SK-N-SH treated with all-trans-retinoic acid at 6 μM for 48 hours (cell line): ENCODE data around the gene NFIB.

Experiments used
- ATAC-seq: fragments of 200-7000 bp; cut with Tn5 transposase; 3 replicates; pipeline ENCODE4 v1.9.1; 2020; ENCODE audit warnings: mild to moderate bottlenecking, moderate library complexity
- ARNTL ChIP-seq: fragments of 450-650 bp; formaldehyde crosslinking; IDR thresholded peaks from 2 replicates; pipeline ENCODE4 v1.5.0; 2020; ENCODE audit warnings: low read depth, mild to moderate bottlenecking, moderate library complexity, borderline replicate concordance
- BACH2 ChIP-seq: fragments of 250-450 bp; sonication (Bioruptor Pico); IDR thresholded peaks from 2 replicates; pipeline ENCODE4 v1.9.0; 2021; ENCODE audit warnings: mild to moderate bottlenecking, borderline replicate concordance
- CREB5 ChIP-seq: fragments of 250-450 bp; sonication (Bioruptor Pico); IDR thresholded peaks from 2 replicates; pipeline ENCODE4 v1.5.1; 2020; ENCODE audit warnings: low read depth, mild to moderate bottlenecking, moderate library complexity
- CSRNP3 ChIP-seq: fragments of 250-450 bp; sonication (Bioruptor Pico); IDR thresholded peaks from 2 replicates; pipeline ENCODE4 v1.5.1; 2021; ENCODE audit warnings: mild to moderate bottlenecking, moderate library complexity
- GLIS3 ChIP-seq: fragments of 250-450 bp; sonication (Bioruptor Pico); IDR thresholded peaks from 2 replicates; pipeline ENCODE4 v1.5.0; 2020; ENCODE audit warnings: mild to moderate bottlenecking, moderate library complexity
- OSR1 ChIP-seq: fragments of 250-450 bp; sonication (Bioruptor Pico); IDR thresholded peaks from 2 replicates; pipeline ENCODE4 v1.8.0; 2022; ENCODE audit warnings: moderate library complexity, mild to moderate bottlenecking, inconsistent platforms
- PATZ1 ChIP-seq: fragments of 250-450 bp; sonication (Bioruptor Pico); IDR thresholded peaks from 2 replicates; pipeline ENCODE4 v1.8.0; 2020; ENCODE audit warnings: mild to moderate bottlenecking, moderate library complexity, borderline replicate concordance
- POU6F1 ChIP-seq: fragments of 250-450 bp; sonication (Bioruptor Pico); IDR thresholded peaks from 2 replicates; pipeline ENCODE4 v1.8.0; 2021; ENCODE audit warnings: low read depth, mild to moderate bottlenecking, moderate library complexity, borderline replicate concordance
- PPARA ChIP-seq: fragments of 250-450 bp; sonication (Bioruptor Pico); IDR thresholded peaks from 2 replicates; pipeline ENCODE4 v1.5.0; 2020; ENCODE audit warnings: mild to moderate bottlenecking, borderline replicate concordance
- RARB ChIP-seq: fragments of 250-450 bp; sonication (Bioruptor Pico); IDR thresholded peaks from 2 replicates; pipeline ENCODE4 v1.8.0; 2021; ENCODE audit warnings: mild to moderate bottlenecking, moderate library complexity
- TCF4 ChIP-seq: fragments of 250-450 bp; sonication (Bioruptor Pico); IDR thresholded peaks from 2 replicates; pipeline ENCODE4 v1.8.0; 2021; ENCODE audit warnings: mild to moderate bottlenecking, moderate library complexity, borderline replicate concordance
- TOX ChIP-seq: fragments of 250-450 bp; sonication (Bioruptor Pico); IDR thresholded peaks from 2 replicates; pipeline ENCODE4 v1.8.0; 2021; ENCODE audit warnings: mild to moderate bottlenecking, moderate library complexity, borderline replicate concordance
- TSHZ2 ChIP-seq: fragments of 250-450 bp; sonication (Bioruptor Pico); IDR thresholded peaks from 2 replicates; pipeline ENCODE4 v1.5.0; 2020; ENCODE audit warnings: mild to moderate bottlenecking, moderate library complexity
- ZFP3 ChIP-seq: fragments of 250-450 bp; sonication (Bioruptor Pico); IDR thresholded peaks from 2 replicates; pipeline ENCODE4 v1.5.0; 2020; ENCODE audit warnings: mild to moderate bottlenecking, moderate library complexity
- ZFP30 ChIP-seq: fragments of 450-650 bp; formaldehyde crosslinking; IDR thresholded peaks from 2 replicates; pipeline ENCODE4 v1.5.0; 2022; ENCODE audit warnings: mild to moderate bottlenecking, moderate library complexity
- ZNF565 ChIP-seq: fragments of 450-650 bp; formaldehyde crosslinking; conservative IDR thresholded peaks from 2 replicates; pipeline ENCODE4 v1.5.0; 2020; ENCODE audit warnings: low read depth, mild to moderate bottlenecking, moderate library complexity
- ZNF70 ChIP-seq: fragments of 450-650 bp; formaldehyde crosslinking; IDR thresholded peaks from 2 replicates; pipeline ENCODE4 v1.5.0; 2020; ENCODE audit warnings: mild to moderate bottlenecking, moderate library complexity
- ZNF8 ChIP-seq: fragments of 450-650 bp; formaldehyde crosslinking; IDR thresholded peaks from 2 replicates; pipeline ENCODE4 v1.5.0; 2020; ENCODE audit warnings: mild to moderate bottlenecking, moderate library complexity

The NFIB gene

GRCh38 chr9:14339746-14340145 lies 25.8 kb upstream of the NFIB start (continued):
- TF ChIP-seq CSRNP3 (CRISPR knock-in tag), result no peak

GRCh38 chr9:14337615-14338014 lies 23.7 kb upstream of the NFIB start:
- TF ChIP-seq PATZ1 (CRISPR knock-in tag) (no peak), TOX (CRISPR knock-in tag) (no peak), PPARA (CRISPR knock-in tag) (no peak), ZNF8 (CRISPR knock-in tag) (no peak), TSHZ2 (CRISPR knock-in tag) (no peak), CREB5 (CRISPR knock-in tag) (no peak), GLIS3 (CRISPR knock-in tag) (no peak), ZNF70 (CRISPR knock-in tag) (no peak), ZNF565 (CRISPR knock-in tag) (no peak), ARNTL (CRISPR knock-in tag) (no peak), ZFP30 (no peak), ZFP3 (CRISPR knock-in tag) (no peak), OSR1 (no peak), BACH2 (CRISPR knock-in tag) (no peak), POU6F1 (no peak)
- no peak for ATAC-seq

GRCh38 chr9:14336244-14336643 lies 22.3 kb upstream of the NFIB start:
- ATAC-seq, result no peak

More at GRCh38 chr9:14336244-14336643, 22.3 kb upstream of the NFIB start:
- no peak for TF ChIP-seq ZFP3 (CRISPR knock-in tag)
- TF ChIP-seq ZNF565 (CRISPR knock-in tag), result no peak
- TF ChIP-seq PPARA (CRISPR knock-in tag), result no peak
- TF ChIP-seq RARB, result no peak
- no peak for TF ChIP-seq ARNTL (CRISPR knock-in tag)
- TF ChIP-seq POU6F1, result no peak
- no peak for TF ChIP-seq OSR1
- no peak for TF ChIP-seq ZFP30
- TF ChIP-seq TCF4 (CRISPR knock-in tag), result no peak
- TF ChIP-seq, all 23 proteins: peak for 0
